Stimulated activated naive CD8-positive, alpha-beta T cell treated with anti-CD3 and anti-CD28 coated beads, Interleukin-15, amount 100 ng/mL, for 72 hours (primary cell): Measurements from ENCODE around the gene MGAT4D.
"Not testable (repeated sequence)": the region's sequence is repeated elsewhere in the genome, so short reads cannot be mapped to it uniquely, and the experiment has no call there.

Experiments
- ATAC-seq: fragments of 150-1000 bp; cut with Tn5 transposase; 2 replicates; pipeline ENCODE4 v1.10.0; 2021; ENCODE audit warnings: mild to moderate bottlenecking, moderate library complexity
- DNase-seq, 2 donors: peaks; one replicate each; pipeline ENCODE4 v3.0.0; 2021 to 2022
- H3K27ac Mint-ChIP-seq, 2 donors: one replicate each; pipeline ENCODE4 v1.8.0; 2022; ENCODE audit warnings: mild to moderate bottlenecking in 2 of 2, mixed read lengths in 2 of 2, moderate library complexity in 2 of 2
- H3K27me3 Mint-ChIP-seq: one replicate; pipeline ENCODE4 v1.8.0; 2022; ENCODE audit warnings: mixed read lengths
- H3K4me1 Mint-ChIP-seq: one replicate; pipeline ENCODE4 v1.8.0; 2022; ENCODE audit warnings: mild to moderate bottlenecking, mixed read lengths
- H3K4me3 Mint-ChIP-seq, 2 donors: one replicate each; pipeline ENCODE4 v1.8.0; 2022; ENCODE audit warnings: mild to moderate bottlenecking in 2 of 2, mixed read lengths in 2 of 2, moderate library complexity in 1 of 2
- H3K9me3 Mint-ChIP-seq, 2 donors: one replicate each; pipeline ENCODE4 v1.8.0; 2022; ENCODE audit warnings: mixed read lengths in 2 of 2

MGAT4D gene

GRCh38 chr4:140497747-140498636, at the start of gene MGAT4D:
TSS of gene MGAT4D (minus strand) at chr4:140498293. CDS start at chr4:140498222, 71 bp downstream.
- H3K9me3 Mint-ChIP-seq = no peaks in the 10 kb centered on the region
- H3K4me1 Mint-ChIP-seq = peaks cover 6% of the 10 kb centered on the region
- peaks cover 68% of the 10 kb centered on the region for H3K27me3 Mint-ChIP-seq
- H3K4me3 Mint-ChIP-seq = peak within 1 kb of the TSS; percentile 56 to 76
- H3K27ac Mint-ChIP-seq = peak within 1 kb of the TSS in 1 of 2 donors; percentile 41
- DNase-seq (peak; percentile 2 to 8), ATAC-seq (peak; percentile 66)

- Mint-ChIP-seq H3K27ac (no peak overlapping the region), H3K27me3 (no peaks in the 10 kb centered on the region), H3K4me1 (no peaks in the 10 kb centered on the region), H3K4me3 (no peak overlapping the region), H3K9me3 (no peaks in the 10 kb centered on the region)
- DNase-seq = no peak
- no peak for ATAC-seq
These were observed 35.9 kb upstream of the MGAT4D start for GRCh38 chr4:140533951-140534480.

GRCh38 chr4:140529434-140529833, 31.3 kb upstream of the MGAT4D start:
- H3K27me3 Mint-ChIP-seq = no peaks in the 10 kb centered on the region
- H3K9me3 Mint-ChIP-seq = no peaks in the 10 kb centered on the region
- peaks cover 19% of the 10 kb centered on the region for H3K4me1 Mint-ChIP-seq
- no peak overlapping the region for H3K4me3 Mint-ChIP-seq
- ATAC-seq (no peak), DNase-seq (no peak)
- H3K27ac Mint-ChIP-seq = no peak overlapping the region

- H3K27ac Mint-ChIP-seq = peak within 1 kb of the TSS; percentile 87 to 97
- peak; percentile 100 for ATAC-seq
- peak within 1 kb of the TSS; percentile 86 to 89 for H3K4me3 Mint-ChIP-seq
- H3K4me1 Mint-ChIP-seq = peaks cover 27% of the 10 kb centered on the region
- DNase-seq = peak; percentile 96 to 98
- H3K27me3 Mint-ChIP-seq = no peaks in the 10 kb centered on the region
- no peaks in the 10 kb centered on the region for H3K9me3 Mint-ChIP-seq
These were observed 26.0 kb upstream of the MGAT4D start, which contains the start of gene ELMOD2 for GRCh38 chr4:140523857-140524742. TSS of gene ELMOD2 (plus strand) at chr4:140524168. CDS start at chr4:140525429, 1,261 bp downstream.

DNA sequence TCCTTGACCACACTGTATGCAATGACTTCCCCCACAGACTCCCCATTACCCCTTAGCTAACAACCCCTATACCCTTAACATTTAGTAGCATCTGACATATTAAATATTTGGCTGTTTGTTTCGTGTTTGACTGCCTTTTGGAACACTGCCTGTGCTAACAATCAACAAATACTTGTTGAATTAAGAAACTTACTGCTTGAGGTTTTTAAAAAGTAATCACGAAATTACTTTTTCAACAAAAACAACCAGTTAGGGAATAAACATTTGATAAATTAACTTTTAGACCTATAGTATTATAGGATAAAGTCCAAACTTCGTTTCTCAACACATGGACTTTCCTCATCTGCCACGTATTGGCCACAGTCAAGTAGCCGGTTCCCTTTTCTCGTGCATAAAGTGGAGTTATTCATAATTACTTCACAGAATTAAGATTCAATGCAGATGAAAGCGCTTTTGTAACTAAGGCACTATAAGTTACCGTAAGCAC, 25.3 kb upstream of the MGAT4D start:
- Mint-ChIP-seq H3K27me3 (no peaks in the 10 kb centered on the region), H3K9me3 (no peaks in the 10 kb centered on the region), H3K4me1 (peaks cover 27% of the 10 kb centered on the region), H3K27ac (no peak overlapping the region), H3K4me3 (peak overlapping the region; percentile 86 to 89)
- ATAC-seq = peak; percentile 6
- DNase-seq = no peak

- Mint-ChIP-seq H3K4me3 (no peak overlapping the region), H3K27ac (no peak overlapping the region), H3K27me3 (peaks cover 30% of the 10 kb centered on the region), H3K4me1 (no peaks in the 10 kb centered on the region), H3K9me3 (no peaks in the 10 kb centered on the region)
- ATAC-seq (no peak), DNase-seq (no peak)
These were observed 17.3 kb upstream of the MGAT4D start for GRCh38 chr4:140515423-140515822.

DNA sequence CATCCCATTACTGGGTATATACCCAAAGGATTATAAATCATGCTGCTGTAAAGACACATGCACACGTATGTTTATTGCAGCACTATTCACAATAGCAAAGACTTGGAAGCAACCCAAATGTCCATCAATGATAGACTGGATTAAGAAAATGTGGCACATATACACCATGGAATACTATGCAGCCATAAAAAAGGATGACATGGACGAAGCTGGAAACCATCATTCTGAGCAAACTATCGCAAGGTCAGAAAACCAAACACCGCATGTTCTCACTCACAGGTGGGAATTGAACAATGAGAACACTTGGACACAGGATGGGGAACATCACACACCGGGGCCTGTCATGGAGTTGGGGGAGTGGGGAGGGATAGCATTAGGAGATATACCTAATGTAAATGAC, 15.7 kb upstream of the MGAT4D start:
- H3K4me1 Mint-ChIP-seq, H3K4me3 Mint-ChIP-seq, DNase-seq, ATAC-seq, H3K9me3 Mint-ChIP-seq, H3K27ac Mint-ChIP-seq: not testable (repeated sequence)
- H3K27me3 Mint-ChIP-seq = peaks cover 46% of the 10 kb centered on the region

DNA sequence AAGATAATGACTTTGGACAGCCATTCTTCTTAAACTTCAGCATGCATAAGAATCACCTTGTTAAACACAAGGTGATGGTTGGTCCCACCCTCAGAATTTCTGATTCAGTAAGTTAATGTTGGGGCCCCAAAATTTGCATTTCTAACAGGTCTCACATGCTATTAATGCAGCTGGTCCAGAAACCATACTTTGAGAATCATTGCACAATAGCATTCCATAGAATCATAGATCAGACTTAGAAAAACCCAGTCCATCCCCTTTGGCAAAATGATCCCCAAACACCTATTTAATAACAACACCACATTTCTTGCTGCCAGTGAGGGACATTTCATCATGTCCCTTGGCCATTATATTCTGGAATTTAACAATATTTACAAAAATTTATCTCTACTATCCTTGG, 6.2 kb upstream of the MGAT4D start:
- Mint-ChIP-seq H3K4me1 (no peaks in the 10 kb centered on the region), H3K27me3 (peaks cover 56% of the 10 kb centered on the region), H3K9me3 (no peaks in the 10 kb centered on the region), H3K4me3 (no peak overlapping the region), H3K27ac (no peak overlapping the region)
- ATAC-seq (no peak), DNase-seq (no peak)

- no peak overlapping the region for H3K4me3 Mint-ChIP-seq
- peaks cover 79% of the 10 kb centered on the region for H3K27me3 Mint-ChIP-seq
These were observed 1.3 kb upstream of the MGAT4D start for GRCh38 chr4:140499391-140499790.

GRCh38 chr4:140497405-140497746, 717 bp downstream of the MGAT4D start:
- peak overlapping the region in 1 of 2 donors; percentile 41 for H3K27ac Mint-ChIP-seq
- DNase-seq (no peak), ATAC-seq (no peak)
- peak overlapping the region; percentile 56 to 76 for H3K4me3 Mint-ChIP-seq
- peaks cover 6% of the 10 kb centered on the region for H3K4me1 Mint-ChIP-seq
- peaks cover 65% of the 10 kb centered on the region for H3K27me3 Mint-ChIP-seq
- H3K9me3 Mint-ChIP-seq = no peaks in the 10 kb centered on the region

More at GRCh38 chr4:140499391-140499790, 1.3 kb upstream of the MGAT4D start:
- Mint-ChIP-seq H3K4me1 (peaks cover 6% of the 10 kb centered on the region), H3K9me3 (no peaks in the 10 kb centered on the region), H3K27ac (no peak overlapping the region)
- ATAC-seq (no peak), DNase-seq (no peak)

GRCh38 chr4:140485939-140486338, 12.2 kb downstream of the MGAT4D start:
- H3K27ac Mint-ChIP-seq = no peak overlapping the region
- DNase-seq = no peak
- no peaks in the 10 kb centered on the region for H3K4me1 Mint-ChIP-seq
- no peak overlapping the region for H3K4me3 Mint-ChIP-seq
- H3K27me3 Mint-ChIP-seq = peaks cover 8% of the 10 kb centered on the region
- no peak for ATAC-seq
- H3K9me3 Mint-ChIP-seq = peaks cover 3 to 8% of the 10 kb centered on the region in 2 donors

GRCh38 chr4:140483445-140483844, 14.6 kb downstream of the MGAT4D start:
- no peak overlapping the region for H3K4me3 Mint-ChIP-seq
- DNase-seq = no peak
- no peaks in the 10 kb centered on the region for H3K4me1 Mint-ChIP-seq
- H3K27me3 Mint-ChIP-seq = peaks cover 1% of the 10 kb centered on the region
- H3K9me3 Mint-ChIP-seq = peaks cover 3 to 8% of the 10 kb centered on the region in 2 donors
- no peak for ATAC-seq
- no peak overlapping the region for H3K27ac Mint-ChIP-seq

DNA sequence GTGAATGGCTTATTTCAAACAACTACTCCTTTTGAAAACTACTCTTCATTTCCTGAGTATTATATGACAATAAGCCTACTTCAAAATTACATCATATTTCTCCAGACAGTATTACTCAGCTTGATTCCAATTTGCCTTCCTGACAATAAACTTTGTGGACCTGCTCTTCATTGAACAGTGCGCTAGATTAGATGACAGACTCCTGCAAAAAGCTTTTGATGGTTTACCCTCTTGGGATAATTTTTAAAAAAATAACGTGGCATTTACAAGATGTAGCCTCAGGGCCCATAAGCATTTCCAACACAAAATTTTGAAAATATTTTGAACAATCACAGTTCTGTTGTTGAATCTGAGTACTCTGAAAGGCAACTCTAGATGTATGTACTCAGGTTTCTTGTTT, 25.9 kb downstream of the MGAT4D start:
- no peak overlapping the region for H3K27ac Mint-ChIP-seq
- H3K4me3 Mint-ChIP-seq = no peak overlapping the region
- no peaks in the 10 kb centered on the region for H3K4me1 Mint-ChIP-seq
- DNase-seq (no peak), ATAC-seq (no peak)
- H3K9me3 Mint-ChIP-seq = no peaks in the 10 kb centered on the region
- peaks cover 11% of the 10 kb centered on the region for H3K27me3 Mint-ChIP-seq

DNA sequence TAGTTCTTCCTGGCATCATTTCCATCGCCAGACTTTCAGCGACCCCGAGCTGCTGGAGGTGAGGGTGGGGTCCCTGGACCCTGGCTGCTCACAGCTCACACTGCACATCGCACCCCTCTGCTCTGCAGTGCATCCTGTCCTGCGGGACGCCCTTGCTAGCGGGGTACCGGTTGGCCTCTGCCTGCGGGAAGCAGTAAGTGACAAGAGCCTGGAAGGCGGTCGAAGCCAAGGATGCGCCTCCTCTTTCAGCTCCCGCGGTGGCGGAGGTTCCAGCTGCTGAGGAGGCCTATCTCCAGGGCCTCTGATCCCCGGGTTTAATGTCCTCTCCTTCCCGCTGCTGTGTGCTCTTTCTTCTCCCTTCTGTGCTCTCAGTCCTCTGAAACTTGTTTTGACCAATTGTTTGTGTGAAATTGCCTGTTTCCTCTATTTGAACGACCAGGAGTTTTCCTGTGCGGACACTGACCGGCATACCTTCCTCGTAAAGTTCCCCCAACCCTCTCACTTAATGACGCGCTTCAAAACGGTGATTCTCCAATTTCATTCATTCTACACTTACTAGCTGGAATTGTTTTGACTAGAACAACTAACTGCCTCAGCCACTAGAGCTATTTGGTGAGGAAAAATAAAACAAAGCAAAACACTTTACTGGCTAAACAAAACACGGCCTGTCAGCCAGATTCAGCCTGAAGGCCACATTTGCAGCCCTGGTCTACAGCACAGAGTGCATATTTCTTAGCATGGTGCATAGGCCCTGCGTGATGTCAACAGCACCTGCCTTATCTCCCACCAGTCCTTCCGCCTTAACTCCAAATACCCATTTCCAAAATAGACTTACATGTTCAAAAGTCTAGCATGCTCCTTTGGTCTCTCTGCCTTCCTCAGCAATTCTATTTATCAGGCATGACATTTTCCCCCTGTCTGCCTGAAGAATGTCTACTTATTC, 28.0 kb downstream of the MGAT4D start:
- ATAC-seq (no peak), DNase-seq (no peak)
- peaks cover 11% of the 10 kb centered on the region for H3K27me3 Mint-ChIP-seq
- no peak overlapping the region for H3K4me3 Mint-ChIP-seq
- no peaks in the 10 kb centered on the region for H3K4me1 Mint-ChIP-seq
- no peak overlapping the region for H3K27ac Mint-ChIP-seq
- no peaks in the 10 kb centered on the region for H3K9me3 Mint-ChIP-seq
